Epithelial cell of esophagus (primary cell): Measurements from ENCODE around the gene MROH7.
"Not testable (repeated sequence)": the region's sequence is repeated elsewhere in the genome, so short reads cannot be mapped to it uniquely, and the experiment has no call there.

Experiments used
- DNase-seq: peaks from one replicate; pipeline ENCODE4 v3.0.0; 2010; ENCODE audit warnings: low read depth
- H3K4me3 ChIP-seq: 2 replicates; pipeline ENCODE4 v1.5.1; 2011; ENCODE audit warnings: mild to moderate bottlenecking, low read length, control low read depth
- CTCF ChIP-seq: IDR thresholded peaks from 2 replicates; pipeline ENCODE4 v1.5.1; 2011; ENCODE audit warnings: low read depth, mild to moderate bottlenecking, low read length, control low read depth, inconsistent platforms; ENCODE audit not compliant: insufficient read depth; ENCODE audit errors: missing control alignments

The MROH7 gene

GRCh38 chr1:54619749-54620148 lies 21.8 kb upstream of the MROH7 start:
- no peak overlapping the region for H3K4me3 ChIP-seq
- DNase-seq: no peak
- no peak for TF ChIP-seq CTCF

- no peak for TF ChIP-seq CTCF
- H3K4me3 ChIP-seq: no peak within 1 kb of the TSS
Observed at GRCh38 chr1:54623216-54624007, 18.2 kb upstream of the MROH7 start, which contains the start of gene FAM151A. FAM151A (minus strand) TSS chr1:54623525; CDS start chr1:54623395, 130 bp downstream.

GRCh38 chr1:54624466-54625464 lies 16.8 kb upstream of the MROH7 start:
- no peak for TF ChIP-seq CTCF
- no peak for DNase-seq
- H3K4me3 ChIP-seq: no peak overlapping the region

More at GRCh38 chr1:54623216-54624007, 18.2 kb upstream of the MROH7 start, which contains the start of gene FAM151A:
- no peak for DNase-seq

GRCh38 chr1:54627196-54627595 lies 14.4 kb upstream of the MROH7 start:
- H3K4me3 ChIP-seq: no peak overlapping the region
- no peak for DNase-seq
- TF ChIP-seq CTCF: no peak

- H3K4me3 ChIP-seq, DNase-seq: not testable (repeated sequence)
Observed at GRCh38 chr1:54635804-54636203, 5.8 kb upstream of the MROH7 start.

- DNase-seq, H3K4me3 ChIP-seq: not testable (repeated sequence)
Observed at GRCh38 chr1:54636461-54637446, 4.8 kb upstream of the MROH7 start.

GRCh38 chr1:54640361-54640760 lies 1.2 kb upstream of the MROH7 start:
- TF ChIP-seq CTCF: no peak
- no peak overlapping the region for H3K4me3 ChIP-seq
- no peak for DNase-seq
